ENCODE measurements around the gene ZFP90.
A peak's percentile ranks its signal among the peaks of the same experiment; 100 is the strongest.

Gene ZFP90

DNA sequence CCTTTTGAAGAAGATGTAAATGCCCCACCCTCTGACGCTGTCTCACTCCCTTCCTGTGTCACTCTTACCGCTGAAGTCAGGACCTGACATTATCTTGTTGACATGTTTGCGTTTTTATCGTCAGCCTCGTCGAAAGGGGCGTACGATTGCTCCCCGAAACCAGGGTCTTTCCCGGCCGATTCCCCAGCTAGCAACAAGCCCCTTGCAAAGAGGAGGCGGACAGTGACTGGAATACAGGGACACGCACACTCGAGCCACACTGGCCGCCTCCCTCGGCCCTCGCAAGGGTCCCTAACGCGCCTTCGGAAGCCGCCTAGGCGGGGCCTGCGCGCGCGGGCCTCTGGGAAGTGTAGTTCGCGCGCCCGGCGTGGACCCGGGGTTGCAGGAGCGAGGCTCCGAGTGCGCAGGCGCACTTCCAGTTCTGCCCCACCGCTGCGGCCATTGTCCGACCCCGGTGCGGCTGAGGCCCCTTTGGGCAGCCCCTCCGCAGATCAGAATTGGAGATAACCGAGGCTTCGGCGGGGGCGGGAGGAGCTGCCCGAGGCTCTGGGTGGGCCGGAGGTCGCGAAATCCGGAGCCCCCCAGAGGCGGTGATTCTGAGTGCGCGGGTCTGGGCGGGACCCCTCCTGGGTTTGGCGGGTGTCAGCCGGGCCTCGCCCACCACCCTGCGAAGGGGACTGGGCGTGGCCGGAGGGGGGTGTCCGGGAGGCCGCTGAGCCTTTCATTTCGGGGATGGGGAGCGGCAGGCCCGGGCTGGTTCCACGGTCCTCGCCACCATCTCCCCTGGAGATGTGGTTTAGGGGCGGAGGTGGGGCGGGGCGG lies at the start of gene ZFP90:
TSS of gene ZFP90 (plus strand) at position 412 of the 822 bp plus-strand sequence. CDS start 502 bp downstream, outside the sequence.
- TF ChIP-seq, protein P1, sequence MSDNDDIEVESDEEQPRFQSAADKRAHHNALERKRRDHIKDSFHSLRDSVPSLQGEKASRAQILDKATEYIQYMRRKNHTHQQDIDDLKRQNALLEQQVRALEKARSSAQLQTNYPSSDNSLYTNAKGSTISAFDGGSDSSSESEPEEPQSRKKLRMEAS (IDR thresholded peaks at IDR 0.05; ENCODE audit: low read depth, low read length): peak; percentile 31; the same call in 1 of the 2 replicates
- peak; percentile 46 for TF ChIP-seq POLR2A (IDR thresholded peaks at IDR 0.05; ENCODE audit: extremely low read depth, insufficient read length)
- TF ChIP-seq, protein P2, sequence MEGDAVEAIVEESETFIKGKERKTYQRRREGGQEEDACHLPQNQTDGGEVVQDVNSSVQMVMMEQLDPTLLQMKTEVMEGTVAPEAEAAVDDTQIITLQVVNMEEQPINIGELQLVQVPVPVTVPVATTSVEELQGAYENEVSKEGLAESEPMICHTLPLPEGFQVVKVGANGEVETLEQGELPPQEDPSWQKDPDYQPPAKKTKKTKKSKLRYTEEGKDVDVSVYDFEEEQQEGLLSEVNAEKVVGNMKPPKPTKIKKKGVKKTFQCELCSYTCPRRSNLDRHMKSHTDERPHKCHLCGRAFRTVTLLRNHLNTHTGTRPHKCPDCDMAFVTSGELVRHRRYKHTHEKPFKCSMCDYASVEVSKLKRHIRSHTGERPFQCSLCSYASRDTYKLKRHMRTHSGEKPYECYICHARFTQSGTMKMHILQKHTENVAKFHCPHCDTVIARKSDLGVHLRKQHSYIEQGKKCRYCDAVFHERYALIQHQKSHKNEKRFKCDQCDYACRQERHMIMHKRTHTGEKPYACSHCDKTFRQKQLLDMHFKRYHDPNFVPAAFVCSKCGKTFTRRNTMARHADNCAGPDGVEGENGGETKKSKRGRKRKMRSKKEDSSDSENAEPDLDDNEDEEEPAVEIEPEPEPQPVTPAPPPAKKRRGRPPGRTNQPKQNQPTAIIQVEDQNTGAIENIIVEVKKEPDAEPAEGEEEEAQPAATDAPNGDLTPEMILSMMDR (IDR thresholded peaks at IDR 0.05; ENCODE audit: low read depth, low read length): no peak
- DNase-seq (ENCODE audit: low read depth): peak; percentile 91
- H3K4me3 ChIP-seq (ENCODE audit: low read depth, low read length): peak within 1 kb of the TSS; percentile 64

DNA sequence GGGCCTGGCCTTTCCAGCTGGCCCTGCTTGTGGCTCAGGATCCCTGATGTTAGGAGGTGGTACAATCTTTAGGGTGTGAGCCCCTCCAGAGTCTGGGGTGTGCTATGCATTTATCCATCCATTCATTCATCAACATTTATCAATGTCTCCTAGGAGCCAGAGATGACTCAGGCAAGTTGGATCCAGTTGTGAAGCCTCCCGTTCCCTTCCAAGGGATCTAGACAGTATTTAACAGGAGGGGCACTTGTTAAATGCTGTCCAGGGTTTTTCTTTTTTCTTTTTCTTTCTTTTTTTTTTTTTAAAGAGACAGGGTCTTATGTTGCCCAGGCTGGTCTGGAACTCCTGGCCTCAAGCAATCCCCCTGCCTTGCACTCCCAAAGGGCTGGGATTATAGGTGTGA lies 48.7 kb upstream of the ZFP90 start:
- H3K4me3 ChIP-seq (ENCODE audit: low read depth, low read length): no peak overlapping the region
- no peak for TF ChIP-seq POLR2A (IDR thresholded peaks at IDR 0.05; ENCODE audit: extremely low read depth, insufficient read length)
- no peak for TF ChIP-seq MYC (IDR thresholded peaks at IDR 0.05; ENCODE audit: low read depth, low read length)
- TF ChIP-seq, protein P2 (IDR thresholded peaks at IDR 0.05; ENCODE audit: low read depth, low read length): no peak
- TF ChIP-seq, protein P1 (IDR thresholded peaks at IDR 0.05; ENCODE audit: low read depth, low read length): no peak
- DNase-seq (ENCODE audit: low read depth): no peak

DNA sequence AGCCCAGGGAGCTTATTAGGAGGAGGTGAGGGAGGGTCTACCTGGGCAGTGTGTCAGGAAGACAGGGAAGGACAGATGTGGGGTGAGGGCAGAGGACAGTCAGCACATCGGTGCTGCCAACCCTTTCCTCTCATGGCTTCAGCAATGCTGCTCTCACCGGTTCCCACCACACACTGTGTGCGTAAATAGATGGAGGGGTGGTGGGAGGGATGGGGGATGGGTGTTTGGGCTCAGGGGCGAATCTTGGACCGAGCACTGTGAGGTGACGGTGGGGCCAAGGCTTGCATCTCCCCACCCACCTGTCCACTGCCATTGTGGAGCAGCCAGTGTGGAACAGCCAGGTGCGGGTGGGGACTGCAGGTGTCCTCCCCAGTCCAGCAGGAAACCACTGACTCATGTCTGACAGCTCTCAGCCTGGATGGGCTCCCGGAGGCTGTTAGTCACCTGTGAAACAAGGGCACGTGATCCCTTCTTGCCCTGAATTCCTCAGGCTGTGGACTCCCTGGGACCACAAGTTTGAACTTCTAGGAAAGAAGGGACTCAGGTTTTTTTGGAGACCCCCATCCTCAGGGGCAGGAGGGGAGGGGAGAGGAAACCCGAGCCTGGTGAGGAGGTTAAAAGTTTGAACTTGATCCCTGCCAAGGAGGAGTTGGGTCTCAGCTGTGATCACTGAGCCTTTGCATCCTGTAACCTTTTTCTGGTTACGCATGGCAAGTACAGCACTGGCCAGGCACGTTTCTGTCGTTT lies 48.1 kb upstream of the ZFP90 start:
- TF ChIP-seq, protein P1 (IDR thresholded peaks at IDR 0.05; ENCODE audit: low read depth, low read length): no peak
- TF ChIP-seq, protein P2 (IDR thresholded peaks at IDR 0.05; ENCODE audit: low read depth, low read length): no peak
- TF ChIP-seq POLR2A (IDR thresholded peaks at IDR 0.05; ENCODE audit: extremely low read depth, insufficient read length): no peak
- TF ChIP-seq MYC (IDR thresholded peaks at IDR 0.05; ENCODE audit: low read depth, low read length): no peak
- DNase-seq (ENCODE audit: low read depth): no peak
- no peak overlapping the region for H3K4me3 ChIP-seq (ENCODE audit: low read depth, low read length)

DNA sequence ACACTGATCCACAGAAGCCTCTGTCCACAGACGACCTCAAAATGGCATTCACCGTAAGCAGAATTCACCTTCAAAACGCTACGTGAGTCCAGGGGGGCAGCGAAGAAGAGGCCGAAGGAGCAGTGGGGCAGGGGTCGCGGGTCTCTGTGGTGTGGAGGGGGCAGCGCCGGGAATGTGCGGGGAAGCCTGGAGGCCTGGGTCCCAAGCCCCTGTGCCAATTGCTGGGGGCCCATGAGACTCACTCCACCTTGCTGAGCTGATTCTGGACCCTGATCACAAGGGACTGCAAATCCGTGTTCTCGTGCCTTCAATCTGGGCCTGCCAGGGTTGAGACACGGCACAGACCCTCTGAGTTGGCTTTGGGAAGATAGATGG lies 47.5 kb upstream of the ZFP90 start:
- no peak for DNase-seq (ENCODE audit: low read depth)
- H3K4me3 ChIP-seq (ENCODE audit: low read depth, low read length): no peak overlapping the region
- TF ChIP-seq POLR2A (IDR thresholded peaks at IDR 0.05; ENCODE audit: extremely low read depth, insufficient read length) (no peak), MYC (IDR thresholded peaks at IDR 0.05; ENCODE audit: low read depth, low read length) (no peak)
- TF ChIP-seq, protein P2 (IDR thresholded peaks at IDR 0.05; ENCODE audit: low read depth, low read length): no peak
- TF ChIP-seq, protein P1 (IDR thresholded peaks at IDR 0.05; ENCODE audit: low read depth, low read length): no peak

DNA sequence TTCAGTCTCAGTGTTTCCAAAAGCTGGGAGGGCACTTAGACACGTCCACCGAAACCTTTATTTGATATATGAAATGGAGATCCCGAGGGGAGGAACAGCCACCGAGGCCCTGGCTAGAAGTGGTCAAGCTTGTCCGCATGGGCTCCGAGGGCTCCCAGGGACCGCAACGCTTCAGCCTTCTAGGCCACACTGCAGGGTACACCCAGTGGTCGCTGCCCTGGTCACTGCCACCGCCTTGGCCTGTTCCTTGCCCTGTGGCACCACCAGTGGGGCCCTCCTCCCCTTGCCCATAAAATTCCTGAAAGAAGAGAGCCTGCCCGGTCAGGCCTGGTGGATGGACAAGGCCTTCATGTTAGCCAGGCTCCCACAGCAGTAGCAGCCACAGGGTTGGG lies 46.9 kb upstream of the ZFP90 start:
- no peak for DNase-seq (ENCODE audit: low read depth)
- TF ChIP-seq, protein P2 (IDR thresholded peaks at IDR 0.05; ENCODE audit: low read depth, low read length): no peak
- TF ChIP-seq POLR2A (IDR thresholded peaks at IDR 0.05; ENCODE audit: extremely low read depth, insufficient read length) (no peak), MYC (IDR thresholded peaks at IDR 0.05; ENCODE audit: low read depth, low read length) (no peak)
- H3K4me3 ChIP-seq (ENCODE audit: low read depth, low read length): no peak overlapping the region
